MM.1S (cell line): ENCODE results near the gene USP40.

ENCODE experiments used
- DNase-seq: peaks from one replicate; pipeline ENCODE4 v3.0.0-alpha.2; 2015
- H2AFZ ChIP-seq: fragments of 300-600 bp; sonication (generic); 2 replicates; pipeline ENCODE4 v1.6.0; 2016; ENCODE audit warnings: antibody characterized with exemption, low read length
- H3F3A ChIP-seq: fragments of 300-600 bp; sonication (generic); 2 replicates; pipeline ENCODE4 v1.6.1; 2016; ENCODE audit warnings: mild to moderate bottlenecking, antibody characterized with exemption, low read length, moderate library complexity, mixed read lengths; ENCODE audit not compliant: insufficient read depth
- H3K27ac ChIP-seq: fragments of 300-600 bp; sonication (generic); 2 replicates; pipeline ENCODE4 v1.5.1; 2016; ENCODE audit warnings: mild to moderate bottlenecking, low read length
- H3K27me3 ChIP-seq: fragments of 300-600 bp; sonication (generic); replicated peaks from 2 replicates; pipeline ENCODE4 v1.6.0; 2016; ENCODE audit warnings: low read length; ENCODE audit not compliant: insufficient read depth
- H3K36me3 ChIP-seq: fragments of 300-600 bp; sonication (generic); replicated peaks from 2 replicates; pipeline ENCODE4 v1.6.1; 2016; ENCODE audit warnings: mild to moderate bottlenecking, low read length, mixed read lengths; ENCODE audit not compliant: insufficient read depth
- H3K4me1 ChIP-seq: fragments of 300-600 bp; sonication (generic); 2 replicates; pipeline ENCODE4 v1.6.1; 2016; ENCODE audit warnings: low read length, mixed read lengths
- H3K4me2 ChIP-seq: fragments of 300-600 bp; sonication (generic); 2 replicates; pipeline ENCODE4 v1.6.0; 2016; ENCODE audit warnings: low read depth, low read length
- H3K4me3 ChIP-seq: fragments of 300-600 bp; sonication (generic); 2 replicates; pipeline ENCODE4 v1.5.1; 2016; ENCODE audit warnings: low read length, mixed read lengths
- H3K79me2 ChIP-seq: fragments of 300-600 bp; sonication (generic); 2 replicates; pipeline ENCODE4 v1.6.1; 2016; ENCODE audit warnings: mixed run types, low read length, mixed read lengths
- H3K9ac ChIP-seq: fragments of 300-600 bp; sonication (generic); 2 replicates; pipeline ENCODE4 v1.6.1; 2016; ENCODE audit warnings: low read length, mixed read lengths
- H3K9me2 ChIP-seq: fragments of 300-600 bp; sonication (generic); replicated peaks from 2 replicates; pipeline ENCODE4 v1.6.1; 2016; ENCODE audit warnings: mild to moderate bottlenecking, low read length, mixed read lengths; ENCODE audit not compliant: insufficient read depth
- H3K9me3 ChIP-seq: fragments of 300-600 bp; sonication (generic); replicated peaks from 2 replicates; pipeline ENCODE4 v1.6.1; 2016; ENCODE audit warnings: mild to moderate bottlenecking, low read length, mixed read lengths; ENCODE audit not compliant: insufficient read depth
- H4K20me1 ChIP-seq: fragments of 300-600 bp; sonication (generic); 2 replicates; pipeline ENCODE4 v1.6.1; 2016; ENCODE audit warnings: mild to moderate bottlenecking, low read length, moderate library complexity, mixed read lengths; ENCODE audit not compliant: insufficient read depth
- CTCF ChIP-seq: fragments of 300-600 bp; sonication (generic); IDR thresholded peaks from 2 replicates; pipeline ENCODE4 v1.5.1; 2016; ENCODE audit warnings: antibody characterized with exemption, low read length, mixed read lengths
- EZH2 ChIP-seq: fragments of 300-600 bp; sonication (generic); optimal IDR thresholded peaks from 2 replicates; pipeline ENCODE3; 2017; ENCODE audit warnings: low read depth, mild to moderate bottlenecking, antibody characterized with exemption, low read length, mixed read lengths
- EZH2phosphoT487 ChIP-seq: fragments of 300-600 bp; sonication (generic); IDR thresholded peaks from 2 replicates; pipeline ENCODE4 v1.6.1; 2018; ENCODE audit warnings: antibody characterized with exemption, low read length

Gene USP40

DNA sequence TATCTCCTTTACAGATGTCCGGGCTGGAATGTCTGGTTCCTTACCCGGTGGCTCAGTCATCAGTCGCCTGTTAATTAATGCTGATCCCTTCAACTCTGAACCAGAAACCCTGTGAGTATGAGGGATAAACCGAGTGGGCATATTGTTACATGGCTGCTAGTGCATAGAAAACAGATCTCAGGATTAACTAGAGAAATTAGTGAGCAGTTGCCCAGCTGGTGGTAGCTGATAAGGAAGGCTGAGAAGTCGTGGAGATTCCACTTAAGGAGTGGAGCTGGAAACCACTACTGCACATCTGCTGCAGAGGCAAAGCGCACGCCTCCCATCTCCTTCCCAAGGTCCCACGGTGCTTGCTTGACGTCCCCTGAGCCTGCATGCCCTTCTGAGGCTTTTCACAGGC, 114.6 kb downstream of the USP40 start:
- Histone ChIP-seq H3K9ac (no peak overlapping the region), H3K36me3 (no peaks in the 10 kb centered on the region; the same call in 1 of the 2 replicates)
- TF ChIP-seq CTCF (no peak), EZH2phosphoT487 (no peak), EZH2 (no peak)

GRCh38 chr2:233450864-233451575, 115.6 kb downstream of the USP40 start:
- H3F3A ChIP-seq = no peaks in the 10 kb centered on the region
- no peak overlapping the region for H3K4me3 ChIP-seq
- no peak for DNase-seq
- no peak overlapping the region for H2AFZ ChIP-seq
- no peak overlapping the region for H3K9ac ChIP-seq
- no peaks in the 10 kb centered on the region for H4K20me1 ChIP-seq
- no peaks in the 10 kb centered on the region for H3K79me2 ChIP-seq
- H3K36me3 ChIP-seq = no peaks in the 10 kb centered on the region; the same call in 1 of the 2 replicates
- no peaks in the 10 kb centered on the region for H3K27me3 ChIP-seq
- H3K9me3 ChIP-seq = no peaks in the 10 kb centered on the region
- H3K4me2 ChIP-seq = no peak overlapping the region
- no peak overlapping the region for H3K27ac ChIP-seq
- no peak for TF ChIP-seq EZH2
- no peak for TF ChIP-seq EZH2phosphoT487
- no peak for TF ChIP-seq CTCF
- H3K9me2 ChIP-seq = no peaks in the 10 kb centered on the region
- H3K4me1 ChIP-seq = no peaks in the 10 kb centered on the region

More for the DNA sequence above, 114.6 kb downstream of the USP40 start:
- no peaks in the 10 kb centered on the region for H3K27me3 ChIP-seq
- H3F3A ChIP-seq = no peaks in the 10 kb centered on the region
- H3K4me2 ChIP-seq = no peak overlapping the region
- H2AFZ ChIP-seq = no peak overlapping the region
- H3K79me2 ChIP-seq = no peaks in the 10 kb centered on the region
- no peaks in the 10 kb centered on the region for H3K9me3 ChIP-seq
- H3K4me1 ChIP-seq = no peaks in the 10 kb centered on the region
- no peaks in the 10 kb centered on the region for H4K20me1 ChIP-seq
- H3K27ac ChIP-seq = no peak overlapping the region
- H3K4me3 ChIP-seq = no peak overlapping the region
- no peak for DNase-seq
- no peaks in the 10 kb centered on the region for H3K9me2 ChIP-seq

DNA sequence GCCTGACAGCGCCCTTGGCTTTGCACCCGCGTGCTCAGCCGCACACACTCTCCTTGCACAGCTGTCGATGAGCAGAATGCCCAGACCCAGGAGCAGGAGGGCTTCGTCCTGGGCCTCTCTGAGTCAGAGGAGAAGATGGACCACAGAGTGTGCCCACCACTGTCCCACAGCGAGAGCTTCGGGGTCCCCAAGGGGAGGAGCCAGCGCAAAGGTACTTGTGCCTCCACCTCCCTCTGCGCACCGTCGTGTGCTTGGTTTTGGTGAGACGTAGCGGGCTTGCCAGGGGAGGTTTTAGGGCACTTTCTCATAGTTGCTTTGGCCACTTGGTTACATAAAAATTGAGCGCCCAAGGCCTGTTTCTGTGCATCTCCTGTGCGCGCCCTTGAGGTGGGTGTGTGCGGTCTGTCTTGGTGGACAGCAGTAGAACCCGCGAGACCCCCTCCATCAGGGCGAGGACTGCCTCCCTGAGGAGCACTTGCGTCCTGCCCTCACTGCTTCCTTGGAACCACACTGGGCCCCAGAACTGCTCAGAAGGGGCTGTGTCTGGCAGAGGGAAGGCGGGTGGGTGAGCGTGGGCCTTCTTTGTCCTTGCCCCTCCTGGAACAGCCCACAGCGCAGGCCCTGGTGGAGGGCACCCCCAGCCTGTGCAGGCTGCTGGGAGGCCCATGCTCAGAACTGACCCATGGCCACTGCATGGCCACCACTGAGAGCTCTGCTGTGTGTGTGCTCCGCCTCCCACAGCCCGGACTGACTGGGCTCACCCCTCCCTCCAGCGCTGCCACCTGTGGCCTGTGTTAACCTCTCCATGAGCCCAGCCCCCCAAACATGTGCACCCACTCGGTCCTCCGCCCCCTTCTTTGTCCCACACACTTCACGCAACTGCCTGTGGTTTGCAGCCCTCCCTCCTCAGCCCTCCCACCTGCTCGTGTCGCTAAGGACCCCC, 116.4 kb downstream of the USP40 start:
- Histone ChIP-seq H3K27me3 (no peaks in the 10 kb centered on the region), H3K9me3 (no peaks in the 10 kb centered on the region), H3K79me2 (no peaks in the 10 kb centered on the region), H3K9me2 (no peaks in the 10 kb centered on the region), H3F3A (no peaks in the 10 kb centered on the region), H3K4me3 (no peak overlapping the region), H3K27ac (no peak overlapping the region), H4K20me1 (no peaks in the 10 kb centered on the region), H3K4me1 (no peaks in the 10 kb centered on the region), H3K36me3 (no peaks in the 10 kb centered on the region; the same call in 1 of the 2 replicates), H3K4me2 (no peak overlapping the region), H3K9ac (no peak overlapping the region), H2AFZ (no peak overlapping the region)
- DNase-seq = no peak
- TF ChIP-seq CTCF (no peak), EZH2phosphoT487 (no peak), EZH2 (no peak)
